Middle frontal gyrus (tissue), 1 donor: ENCODE results near the gene NSD2.
"Not testable (repeated sequence)": the region's sequence is repeated elsewhere in the genome, so short reads cannot be mapped to it uniquely, and the experiment has no call there.

Experiments used
- DNase-seq: peaks from one replicate; pipeline ENCODE4 v3.0.0-alpha.2; 2015; ENCODE audit warnings: low spot score; ENCODE audit errors: extremely low spot score

NSD2 gene

GRCh38 chr4:1841887-1842210 lies 29.3 kb upstream of the NSD2 start:
- DNase-seq: no peak

GRCh38 chr4:1842339-1842895 lies 28.8 kb upstream of the NSD2 start:
- no peak for DNase-seq

DNA sequence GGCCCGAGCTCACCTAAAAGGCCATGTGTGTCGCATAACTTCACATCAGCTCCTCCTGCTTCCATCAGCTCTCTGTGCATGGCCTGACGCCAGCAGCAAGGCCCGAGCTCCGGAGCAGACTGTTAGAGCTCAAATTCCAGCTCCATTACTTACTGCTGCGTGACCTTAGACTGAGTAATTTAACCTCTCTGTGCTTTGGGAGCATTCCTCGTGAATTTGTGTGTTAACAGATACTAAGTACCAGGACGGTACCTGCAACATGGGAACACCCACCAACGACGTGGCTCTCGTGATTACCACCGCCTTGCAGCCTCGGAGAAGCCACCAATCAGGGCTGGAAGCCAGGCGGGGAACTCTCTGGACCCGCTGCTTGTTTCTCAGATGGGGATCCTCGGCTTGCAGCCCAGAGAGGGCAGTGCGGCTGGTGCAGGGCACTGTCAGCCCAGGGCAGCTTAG lies 28.2 kb upstream of the NSD2 start:
- DNase-seq: no peak

GRCh38 chr4:1843852-1844251 lies 27.3 kb upstream of the NSD2 start:
- DNase-seq: peak; percentile 29

- not testable (repeated sequence) for DNase-seq
These were observed 26.6 kb upstream of the NSD2 start for GRCh38 chr4:1844618-1845017.

- no peak for DNase-seq
These were observed 24.6 kb upstream of the NSD2 start for GRCh38 chr4:1846580-1846979.

DNA sequence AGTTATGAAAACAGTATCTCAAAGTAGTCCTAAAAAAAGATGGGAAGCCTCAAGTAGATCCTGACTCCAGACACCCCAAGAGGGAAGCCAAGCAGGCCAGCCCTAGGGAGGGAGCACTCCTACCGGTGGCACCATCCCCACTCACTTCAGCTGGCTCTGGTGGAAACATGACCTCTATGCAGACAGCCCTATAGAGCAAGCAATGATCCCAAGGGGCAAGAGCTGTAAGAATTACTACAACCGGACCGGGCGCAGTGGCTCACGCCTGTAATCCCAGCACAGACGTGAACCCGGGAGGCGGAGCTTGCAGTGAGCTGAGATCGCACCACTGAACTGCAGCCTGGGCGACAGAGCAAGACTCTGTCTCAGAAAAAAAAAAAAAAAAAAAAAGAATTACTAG lies 20.9 kb upstream of the NSD2 start:
- DNase-seq: no peak

- DNase-seq: no peak
These were observed 20.0 kb upstream of the NSD2 start for GRCh38 chr4:1851160-1851559.

GRCh38 chr4:1851575-1852410 lies 19.4 kb upstream of the NSD2 start:
- no peak for DNase-seq

GRCh38 chr4:1852904-1853623 lies 18.1 kb upstream of the NSD2 start:
- DNase-seq: no peak

DNA sequence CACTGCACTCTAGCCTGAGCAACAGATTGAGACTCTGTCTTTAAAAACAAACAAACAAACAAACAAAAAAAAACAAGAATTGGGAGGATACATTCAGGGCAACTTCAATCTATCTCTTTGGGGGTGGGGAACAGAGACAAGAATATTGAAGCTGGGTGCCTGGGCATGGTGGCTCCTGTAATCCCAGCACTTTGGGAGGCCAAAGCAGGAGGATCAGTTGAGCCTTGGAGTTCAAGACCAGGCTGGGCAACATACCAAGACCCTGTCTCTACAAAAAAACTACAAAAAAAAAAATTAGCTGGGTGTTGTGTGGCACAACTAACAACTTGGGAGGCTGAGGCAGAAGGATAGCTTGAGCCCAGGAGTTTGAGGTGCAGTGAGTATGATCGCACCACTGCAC lies 16.4 kb upstream of the NSD2 start:
- no peak for DNase-seq

- no peak for DNase-seq
These were observed 15.7 kb upstream of the NSD2 start for GRCh38 chr4:1855333-1856070.

- peak; percentile 94 for DNase-seq
These were observed 14.9 kb upstream of the NSD2 start, which contains the start of gene LETM1 for GRCh38 chr4:1856071-1856942. TSS of gene LETM1 (minus strand) at chr4:1856156. CDS start at chr4:1855950, 206 bp downstream.

GRCh38 chr4:1856943-1857699 lies 14.1 kb upstream of the NSD2 start:
- DNase-seq: no peak

DNA sequence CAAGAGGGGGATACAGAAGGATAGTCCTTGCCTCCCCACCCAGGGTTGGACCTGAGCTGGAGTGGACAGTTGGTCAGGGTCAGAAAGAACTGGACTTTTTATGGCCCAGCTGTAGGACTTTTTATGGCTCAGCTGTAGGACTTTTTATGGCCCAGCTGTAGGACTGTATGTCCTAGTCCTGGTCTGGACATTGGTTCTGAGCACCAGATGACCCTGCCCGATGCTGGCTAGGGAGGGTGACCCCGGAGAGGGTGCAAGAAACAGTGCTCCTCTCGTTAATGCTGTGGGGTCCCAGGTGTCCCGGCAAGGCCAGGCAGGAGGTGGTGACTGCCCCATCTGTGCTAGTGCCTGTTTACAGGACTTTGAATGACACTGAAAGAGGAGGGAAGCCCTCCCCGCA lies 13.3 kb upstream of the NSD2 start:
- DNase-seq: no peak

- DNase-seq: no peak
These were observed 11.8 kb upstream of the NSD2 start for GRCh38 chr4:1859389-1859753.

- DNase-seq: no peak
These were observed 8.9 kb upstream of the NSD2 start for GRCh38 chr4:1862055-1862911.

- no peak for DNase-seq
These were observed 8.3 kb upstream of the NSD2 start for GRCh38 chr4:1862961-1863296.

- DNase-seq: no peak
These were observed 7.7 kb upstream of the NSD2 start for GRCh38 chr4:1863297-1864033.
